Measurements from ENCODE around the gene RIPOR3. TPM values are rescaled to one million over a fixed set of nuclear protein-coding genes. Genes with fewer than 3 reads are reported as not detected.
A peak's percentile ranks its signal among the peaks of the same experiment; 100 is the strongest.

RIPOR3 gene
- polyA plus RNA-seq, 1 donor from 2014 or later, result not detected

DNA sequence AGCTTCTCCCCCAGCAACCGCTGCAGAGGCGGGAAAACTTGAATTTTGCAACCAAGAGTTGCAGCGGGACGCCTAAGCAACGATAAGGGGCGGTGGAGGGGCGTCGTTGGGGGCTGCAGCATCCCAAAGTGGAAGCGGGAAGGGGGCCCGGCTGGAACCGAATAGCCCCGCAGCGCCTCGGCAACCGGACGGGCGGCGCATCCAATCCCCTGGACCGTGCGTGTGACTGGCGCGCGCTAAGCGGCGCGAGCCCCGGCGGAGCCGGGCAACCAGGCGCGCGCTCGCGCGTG, 39.4 kb upstream of the RIPOR3 start:
- peak overlapping the region; percentile 71 for H3K9ac ChIP-seq (ENCODE audit: low read length)
- H2AFZ ChIP-seq (ENCODE audit: low read depth, low read length), result peak overlapping the region; percentile 91
- H3K36me3 ChIP-seq (ENCODE audit: insufficient read depth, low read length), result no peaks in the 10 kb centered on the region
- peak overlapping the region; percentile 42 for H3K27ac ChIP-seq (ENCODE audit: low read length)
- peak overlapping the region; percentile 46 for H3K4me2 ChIP-seq (ENCODE audit: low read length)
- TF ChIP-seq POLR2AphosphoS5 (IDR thresholded peaks at IDR 0.05) (peak; percentile 60), SMC3 (conservative IDR thresholded peaks at IDR 0.05; ENCODE audit: poor library complexity) (no peak), TAF1 (IDR thresholded peaks at IDR 0.05; ENCODE audit: low read depth) (no peak), EZH2 (IDR thresholded peaks at IDR 0.05; ENCODE audit: borderline replicate concordance, insufficient read depth, low read length, poor library complexity, severe bottlenecking) (no peak), RAD21 (conservative IDR thresholded peaks at IDR 0.05) (no peak), EP300 (conservative IDR thresholded peaks at IDR 0.05; ENCODE audit: poor library complexity, severe bottlenecking) (no peak), REST (IDR thresholded peaks at IDR 0.05; ENCODE audit: borderline replicate concordance) (no peak), MXI1 (conservative IDR thresholded peaks at IDR 0.05; ENCODE audit: poor library complexity, severe bottlenecking) (peak; percentile 88)
- TF ChIP-seq, protein P1, sequence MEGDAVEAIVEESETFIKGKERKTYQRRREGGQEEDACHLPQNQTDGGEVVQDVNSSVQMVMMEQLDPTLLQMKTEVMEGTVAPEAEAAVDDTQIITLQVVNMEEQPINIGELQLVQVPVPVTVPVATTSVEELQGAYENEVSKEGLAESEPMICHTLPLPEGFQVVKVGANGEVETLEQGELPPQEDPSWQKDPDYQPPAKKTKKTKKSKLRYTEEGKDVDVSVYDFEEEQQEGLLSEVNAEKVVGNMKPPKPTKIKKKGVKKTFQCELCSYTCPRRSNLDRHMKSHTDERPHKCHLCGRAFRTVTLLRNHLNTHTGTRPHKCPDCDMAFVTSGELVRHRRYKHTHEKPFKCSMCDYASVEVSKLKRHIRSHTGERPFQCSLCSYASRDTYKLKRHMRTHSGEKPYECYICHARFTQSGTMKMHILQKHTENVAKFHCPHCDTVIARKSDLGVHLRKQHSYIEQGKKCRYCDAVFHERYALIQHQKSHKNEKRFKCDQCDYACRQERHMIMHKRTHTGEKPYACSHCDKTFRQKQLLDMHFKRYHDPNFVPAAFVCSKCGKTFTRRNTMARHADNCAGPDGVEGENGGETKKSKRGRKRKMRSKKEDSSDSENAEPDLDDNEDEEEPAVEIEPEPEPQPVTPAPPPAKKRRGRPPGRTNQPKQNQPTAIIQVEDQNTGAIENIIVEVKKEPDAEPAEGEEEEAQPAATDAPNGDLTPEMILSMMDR (IDR thresholded peaks at IDR 0.05; ENCODE audit: poor library complexity, severe bottlenecking), result no peak
- peaks cover 3% of the 10 kb centered on the region for H3F3A ChIP-seq (ENCODE audit: insufficient read depth, low read length, poor library complexity, severe bottlenecking)
- H3K27me3 ChIP-seq (ENCODE audit: insufficient read depth, low read depth, low read length), result no peaks in the 10 kb centered on the region
- no peaks in the 10 kb centered on the region for H3K9me3 ChIP-seq (ENCODE audit: low read length)
- no peaks in the 10 kb centered on the region for H3K9me2 ChIP-seq (ENCODE audit: insufficient read depth, low read length)
- H3K4me3 ChIP-seq (ENCODE audit: low read length), result peak overlapping the region; percentile 90
- peaks cover 22% of the 10 kb centered on the region for H3K79me2 ChIP-seq (replicated peaks; ENCODE audit: insufficient read depth, low read length)
- no peaks in the 10 kb centered on the region for H4K20me1 ChIP-seq (ENCODE audit: insufficient read depth)

GRCh38 chr20:50729901-50730764, 38.8 kb upstream of the RIPOR3 start:
- Histone ChIP-seq H3F3A (ENCODE audit: insufficient read depth, low read length, poor library complexity, severe bottlenecking) (peaks cover 3% of the 10 kb centered on the region), H2AFZ (ENCODE audit: low read depth, low read length) (peak overlapping the region; percentile 91), H3K27me3 (ENCODE audit: insufficient read depth, low read depth, low read length) (no peaks in the 10 kb centered on the region), H3K4me2 (ENCODE audit: low read length) (peak overlapping the region; percentile 46), H3K27ac (ENCODE audit: low read length) (peak overlapping the region; percentile 42), H3K9me2 (ENCODE audit: insufficient read depth, low read length) (no peaks in the 10 kb centered on the region), H3K4me3 (ENCODE audit: low read length) (peak overlapping the region; percentile 90), H4K20me1 (ENCODE audit: insufficient read depth) (no peaks in the 10 kb centered on the region), H3K9me3 (ENCODE audit: low read length) (no peaks in the 10 kb centered on the region), H3K36me3 (ENCODE audit: insufficient read depth, low read length) (no peaks in the 10 kb centered on the region), H3K79me2 (replicated peaks; ENCODE audit: insufficient read depth, low read length) (peaks cover 19% of the 10 kb centered on the region), H3K9ac (ENCODE audit: low read length) (peak overlapping the region; percentile 71)
- no peak for TF ChIP-seq RAD21 (conservative IDR thresholded peaks at IDR 0.05)
- TF ChIP-seq MXI1 (conservative IDR thresholded peaks at IDR 0.05; ENCODE audit: poor library complexity, severe bottlenecking), result no peak
- TF ChIP-seq, protein P1 (IDR thresholded peaks at IDR 0.05; ENCODE audit: poor library complexity, severe bottlenecking), result no peak
- no peak for TF ChIP-seq SMC3 (conservative IDR thresholded peaks at IDR 0.05; ENCODE audit: poor library complexity)
- TF ChIP-seq EP300 (conservative IDR thresholded peaks at IDR 0.05; ENCODE audit: poor library complexity, severe bottlenecking), result no peak
- no peak for TF ChIP-seq TAF1 (IDR thresholded peaks at IDR 0.05; ENCODE audit: low read depth)
- no peak for TF ChIP-seq REST (IDR thresholded peaks at IDR 0.05; ENCODE audit: borderline replicate concordance)
- no peak for TF ChIP-seq EZH2 (IDR thresholded peaks at IDR 0.05; ENCODE audit: borderline replicate concordance, insufficient read depth, low read length, poor library complexity, severe bottlenecking)
- no peak for TF ChIP-seq POLR2AphosphoS5 (IDR thresholded peaks at IDR 0.05)
